Upper lobe of left lung (tissue), 6 donors: ENCODE data around the gene TRAP1. TPM values are rescaled to one million over a fixed set of nuclear protein-coding genes. Genes with fewer than 3 reads are reported as not detected.

ENCODE experiments used
- ATAC-seq, 2 donors: fragments of 200-7000 bp; cut with Tn5 transposase; one replicate each; pipeline ENCODE4 v1.9.1; 2022; ENCODE audit warnings: mild to moderate bottlenecking in 2 of 2, moderate library complexity in 2 of 2; ENCODE audit not compliant: low FRiP score in 2 of 2
- DNase-seq, 2 donors: peaks; one replicate each; pipeline ENCODE4 v3.0.0-alpha.2; 2019 to 2020
- H3K27ac ChIP-seq, 4 donors: fragments of 200-600 bp; sonication (generic); one replicate each; pipeline ENCODE4 v1.5.1; 2016 to 2019
- H3K27me3 ChIP-seq, 4 donors: fragments of 200-600 bp; sonication (generic); one replicate each; pipeline ENCODE4 v1.5.1; 2017 to 2019
- H3K36me3 ChIP-seq, 4 donors: fragments of 200-600 bp; sonication (generic); one replicate each; pipeline ENCODE4 v1.5.1; 2016 to 2019
- H3K4me1 ChIP-seq, 4 donors: fragments of 200-600 bp; sonication (generic); one replicate each; pipeline ENCODE4 v1.5.1; 2018 to 2019
- H3K4me3 ChIP-seq, 4 donors: fragments of 200-600 bp; sonication (generic); one replicate each; pipeline ENCODE4 v1.5.1; 2017 to 2019; ENCODE audit warnings: mild to moderate bottlenecking in 2 of 4, moderate library complexity in 1 of 4
- H3K9me3 ChIP-seq, 4 donors: fragments of 200-600 bp; sonication (generic); one replicate each; pipeline ENCODE4 v1.5.1; 2018 to 2019
- CTCF ChIP-seq, 6 experiments: fragments of 450-650 bp in 4 of 6; fragments of 200-600 bp in 2 of 6; sonication (generic) in 2 of 6; IDR thresholded peaks; one replicate each; pipeline ENCODE4 v1.5.1; 2016 to 2019; ENCODE audit warnings: antibody characterized with exemption in 6 of 6
- EP300 ChIP-seq, 4 donors: sonication (generic); formaldehyde crosslinking; IDR thresholded peaks; one replicate each; pipeline ENCODE4 v1.5.1; 2017; ENCODE audit warnings: antibody characterized with exemption in 4 of 4, control low read depth in 2 of 4
- POLR2A ChIP-seq, 4 donors: fragments of 450-650 bp; IDR thresholded peaks; one replicate each; pipeline ENCODE4 v1.5.1; 2016 to 2017; ENCODE audit warnings: antibody characterized with exemption in 4 of 4, mild to moderate bottlenecking in 2 of 4
- POLR2AphosphoS5 ChIP-seq, 2 donors: sonication (generic); formaldehyde crosslinking; IDR thresholded peaks; one replicate each; pipeline ENCODE4 v1.5.1; 2017; ENCODE audit warnings: antibody characterized with exemption in 2 of 2
- whole genome bisulfite sequencing, 2 donors: methylation state at CpG; one replicate each; pipeline ENCODE4 v1.1.5; 2017 to 2018; 5-methylcytosine and 5-hydroxymethylcytosine counted together
- total RNA-seq, 6 donors: library from RNA; depleted of rRNA in 4 of 6; stranded (reverse); fragments of >200 nt in 4 of 6; gene quantifications; one replicate each; pipeline versions ENCODE4 v1.1.0 to v1.2.1, GENCODE V29; 2016 to 2021
- donor health status: DM: no; HTN: no; CAD: no; lungs with moderate emphysema.
- donor health status: DM: no; HTN: yes; CAD: no; lungs with severe emphysema.

TRAP1 gene
- total RNA-seq, 6 donors from 2014 or later, result 48.0 to 81.7 (median 55.0) TPM

- 87 to 96% methylated on average over 23 of the region's 24 CpGs for WGBS, 2 donors
- ATAC-seq, result no peak
These were observed 13.1 kb upstream of the TRAP1 start for GRCh38 chr16:3730161-3731125.

DNA sequence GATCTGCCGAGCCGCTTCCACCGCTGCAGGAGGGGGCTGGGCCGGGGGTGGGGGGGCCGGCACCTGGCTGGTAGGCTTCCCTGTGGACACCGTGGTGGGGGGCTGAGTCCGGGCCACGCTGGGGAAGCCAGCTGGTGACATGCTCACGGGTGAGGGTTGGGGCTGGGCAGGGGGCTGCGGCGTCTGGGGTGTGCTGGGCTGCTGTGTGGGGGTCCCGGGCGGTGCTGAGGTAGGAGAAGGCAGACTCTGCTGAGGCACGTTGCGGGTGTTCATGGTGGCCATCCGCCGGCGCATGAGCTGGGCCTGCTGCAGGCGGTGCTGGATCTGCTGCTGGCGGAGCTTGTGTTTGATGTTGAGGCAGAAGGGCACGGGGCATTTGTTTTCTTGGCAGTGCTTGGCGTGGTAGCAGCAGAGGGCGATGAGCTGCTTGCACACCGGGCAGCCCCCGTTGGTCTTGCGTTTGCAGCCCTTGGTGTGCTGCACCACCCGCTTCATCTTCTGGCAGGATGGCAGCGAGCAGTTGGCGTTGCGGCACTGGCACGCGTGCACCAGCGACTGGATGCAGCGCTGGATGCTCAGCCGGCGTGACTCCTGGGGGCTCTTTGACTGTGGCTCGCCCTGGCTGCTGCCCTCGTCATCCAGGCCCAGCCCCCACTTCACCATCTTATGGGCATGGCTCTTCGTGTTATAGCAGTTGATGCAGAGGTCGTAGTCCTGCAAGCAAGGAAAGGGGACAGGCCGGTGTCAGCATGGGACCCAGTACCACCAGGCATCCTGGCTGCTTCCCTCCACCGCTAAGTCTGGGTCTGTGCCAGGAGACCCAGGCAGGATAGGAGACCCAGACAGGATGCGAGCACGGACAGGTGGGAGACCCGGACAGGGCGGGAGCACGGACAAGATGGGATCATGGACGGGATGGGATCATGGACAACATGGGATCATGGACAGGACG, 12.1 kb upstream of the TRAP1 start:
- Histone ChIP-seq H3K27ac (no peak overlapping the region), H3K9me3 (no peaks in the 10 kb centered on the region), H3K36me3 (peaks cover 43 to 87% (median 67%) of the 10 kb centered on the region in 4 donors), H3K27me3 (no peaks in the 10 kb centered on the region), H3K4me1 (no peaks in the 10 kb centered on the region), H3K4me3 (no peak overlapping the region)
- DNase-seq, result peak in 1 of 2 donors; percentile 78
- peak in 1 of 2 donors; percentile 4 for ATAC-seq
- WGBS, 2 donors, result 94 to 95% methylated on average over 29 to 44 of the region's 49 CpGs
- TF ChIP-seq CTCF (IDR thresholded peaks at IDR 0.05) (no peak), POLR2AphosphoS5 (IDR thresholded peaks at IDR 0.05) (no peak), POLR2A (IDR thresholded peaks at IDR 0.05) (no peak)

More at GRCh38 chr16:3730161-3731125, 13.1 kb upstream of the TRAP1 start:
- H3K27me3 ChIP-seq, result no peaks in the 10 kb centered on the region
- H3K27ac ChIP-seq, result no peak overlapping the region
- peaks cover 53 to 97% (median 77%) of the 10 kb centered on the region in 4 donors for H3K36me3 ChIP-seq
- H3K9me3 ChIP-seq, result no peaks in the 10 kb centered on the region
- no peaks in the 10 kb centered on the region for H3K4me1 ChIP-seq
- DNase-seq, result no peak
- H3K4me3 ChIP-seq, result no peak overlapping the region
- TF ChIP-seq EP300 (IDR thresholded peaks at IDR 0.05), result no peak
- TF ChIP-seq POLR2A (IDR thresholded peaks at IDR 0.05), result no peak
- TF ChIP-seq POLR2AphosphoS5 (IDR thresholded peaks at IDR 0.05), result no peak
- TF ChIP-seq CTCF (IDR thresholded peaks at IDR 0.05), result no peak

GRCh38 chr16:3728424-3729160, 11.3 kb upstream of the TRAP1 start:
- DNase-seq (peak in 1 of 2 donors; percentile 76), ATAC-seq (no peak)
- WGBS, 2 donors, result 97 to 100% methylated on average over 1 to 31 of the region's 31 CpGs
- H3K27me3 ChIP-seq, result no peaks in the 10 kb centered on the region
- H3K27ac ChIP-seq, result no peak overlapping the region
- H3K36me3 ChIP-seq, result peaks cover 40 to 78% (median 59%) of the 10 kb centered on the region in 4 donors
- H3K4me1 ChIP-seq, result no peaks in the 10 kb centered on the region
- no peaks in the 10 kb centered on the region for H3K9me3 ChIP-seq
- no peak for TF ChIP-seq POLR2A (IDR thresholded peaks at IDR 0.05)
- TF ChIP-seq POLR2AphosphoS5 (IDR thresholded peaks at IDR 0.05), result no peak
- no peak for TF ChIP-seq CTCF (IDR thresholded peaks at IDR 0.05)
- no peak overlapping the region for H3K4me3 ChIP-seq

DNA sequence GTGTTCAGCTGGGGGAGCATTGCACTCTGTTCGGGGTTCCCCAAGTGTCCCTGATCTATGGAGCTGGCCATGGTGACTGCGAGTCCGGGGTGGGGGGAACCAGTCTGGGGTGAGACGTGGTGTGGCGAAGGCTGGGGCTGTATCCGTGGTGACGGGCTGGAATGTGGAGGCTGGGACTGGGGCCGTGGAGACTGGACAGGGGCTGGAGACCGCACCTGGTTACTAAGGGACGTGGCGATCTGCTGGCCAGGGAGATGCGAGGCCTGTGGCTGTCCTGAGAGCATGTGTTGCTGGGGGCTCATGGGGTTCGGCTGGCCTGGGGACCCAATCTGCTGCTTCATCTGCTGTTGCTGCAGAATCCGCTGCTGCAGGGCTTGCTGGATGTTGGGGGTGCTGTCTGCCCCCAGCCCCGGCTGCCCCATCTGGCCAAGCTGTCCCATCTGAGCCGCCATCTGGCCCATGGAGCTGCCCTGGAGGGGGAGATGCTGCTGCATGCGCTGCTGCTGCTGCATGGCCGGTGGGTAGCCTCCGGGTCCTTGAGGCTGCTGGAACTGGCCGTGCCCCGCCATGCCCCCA, 10.6 kb upstream of the TRAP1 start:
- DNase-seq, result peak in 1 of 2 donors; percentile 75
- 90 to 92% methylated on average over 8 to 17 of the region's 21 CpGs for WGBS, 2 donors

More for the DNA sequence above, 10.6 kb upstream of the TRAP1 start:
- Histone ChIP-seq H3K27ac (no peak overlapping the region), H3K4me3 (no peak overlapping the region), H3K4me1 (no peaks in the 10 kb centered on the region), H3K27me3 (no peaks in the 10 kb centered on the region), H3K9me3 (no peaks in the 10 kb centered on the region), H3K36me3 (peaks cover 40 to 71% (median 54%) of the 10 kb centered on the region in 4 donors)
- no peak for ATAC-seq
- no peak for TF ChIP-seq CTCF (IDR thresholded peaks at IDR 0.05)
- TF ChIP-seq POLR2AphosphoS5 (IDR thresholded peaks at IDR 0.05), result no peak
- TF ChIP-seq EP300 (IDR thresholded peaks at IDR 0.05), result no peak
- no peak for TF ChIP-seq POLR2A (IDR thresholded peaks at IDR 0.05)
